Peyer's patch (tissue), 4 donors: ENCODE data around the gene AMPD1. TPM values are rescaled to one million over a fixed set of nuclear protein-coding genes. Genes with fewer than 3 reads are reported as not detected.

Experiments
- DNase-seq, 3 donors: peaks; one replicate each; pipeline ENCODE4 v3.0.0-alpha.2; 2017 to 2019
- H3K27ac ChIP-seq, 4 donors: fragments of 200-600 bp; sonication (generic); one replicate each; pipeline ENCODE4 v1.5.1; 2016 to 2019
- H3K27me3 ChIP-seq, 2 donors: fragments of 200-600 bp; sonication (generic); one replicate each; pipeline ENCODE4 v1.5.1; 2019
- H3K36me3 ChIP-seq, 3 donors: fragments of 200-600 bp; sonication (generic); one replicate each; pipeline ENCODE4 v1.5.1; 2016 to 2019
- H3K4me1 ChIP-seq, 4 donors: fragments of 200-600 bp; sonication (generic); one replicate each; pipeline ENCODE4 v1.5.1; 2016 to 2019
- H3K4me3 ChIP-seq, 4 donors: fragments of 200-600 bp; sonication (generic); 1 replicate in 3 of 4; 2 replicates in 1 of 4; pipeline ENCODE4 v1.5.1; 2016 to 2019; ENCODE audit warnings: mild to moderate bottlenecking in 1 of 4
- H3K9me3 ChIP-seq, 4 donors: fragments of 200-600 bp; sonication (generic); one replicate each; pipeline ENCODE4 v1.5.1; 2016 to 2019; ENCODE audit warnings: mild to moderate bottlenecking in 1 of 4
- CTCF ChIP-seq, 6 experiments: fragments of 450-650 bp in 4 of 6; fragments of 200-600 bp in 2 of 6; sonication (generic) in 1 of 6; IDR thresholded peaks; one replicate each; pipeline ENCODE4 v1.5.1; 2017 to 2019; ENCODE audit warnings: antibody characterized with exemption in 6 of 6, mild to moderate bottlenecking in 3 of 6, moderate library complexity in 1 of 6
- POLR2A ChIP-seq, 2 donors: fragments of 450-650 bp; IDR thresholded peaks; one replicate each; pipeline ENCODE4 v1.5.1; 2017; ENCODE audit warnings: antibody characterized with exemption in 2 of 2, mild to moderate bottlenecking in 2 of 2, moderate library complexity in 2 of 2
- total RNA-seq, 4 donors: library from RNA; depleted of rRNA; stranded (reverse); fragments of >200 nt; gene quantifications; one replicate each; pipeline ENCODE4 v1.1.0, GENCODE V29; 2016

Gene AMPD1
- total RNA-seq, 4 donors from 2014 or later, result 1.2 to 4.4 (median 2.5) TPM; not detected in 1

- TF ChIP-seq CTCF (IDR thresholded peaks at IDR 0.05) (no peak), POLR2A (IDR thresholded peaks at IDR 0.05) (no peak)
- DNase-seq, result no peak
- H3K4me3 ChIP-seq, result no peak overlapping the region
- H3K27me3 ChIP-seq, result no peaks in the 10 kb centered on the region
- peaks cover 0 to 72% (median 3%) of the 10 kb centered on the region in 3 donors for H3K36me3 ChIP-seq
- no peak overlapping the region for H3K27ac ChIP-seq
- H3K9me3 ChIP-seq, result no peaks in the 10 kb centered on the region
- H3K4me1 ChIP-seq, result peaks cover 0 to 20% (median 2%) of the 10 kb centered on the region in 4 donors
These were observed 24.1 kb upstream of the AMPD1 start for GRCh38 chr1:114719424-114719787.

GRCh38 chr1:114718661-114719423 lies 23.5 kb upstream of the AMPD1 start:
- no peaks in the 10 kb centered on the region for H3K27me3 ChIP-seq
- no peak for TF ChIP-seq POLR2A (IDR thresholded peaks at IDR 0.05)
- peaks cover 0 to 25% (median 2%) of the 10 kb centered on the region in 4 donors for H3K4me1 ChIP-seq
- no peak overlapping the region for H3K4me3 ChIP-seq
- H3K9me3 ChIP-seq, result no peaks in the 10 kb centered on the region
- no peak for DNase-seq
- H3K36me3 ChIP-seq, result peaks cover 0 to 68% (median 2%) of the 10 kb centered on the region in 3 donors
- no peak overlapping the region for H3K27ac ChIP-seq

- peaks cover 0 to 33% (median 2%) of the 10 kb centered on the region in 4 donors for H3K4me1 ChIP-seq
- no peaks in the 10 kb centered on the region for H3K9me3 ChIP-seq
- H3K4me3 ChIP-seq, result peak within 1 kb of the TSS; percentile 68 to 87 (median 74)
- DNase-seq, result peak; percentile 95 to 97 (median 96)
- TF ChIP-seq POLR2A (IDR thresholded peaks at IDR 0.05) (peak; percentile 51 to 61), CTCF (IDR thresholded peaks at IDR 0.05) (no peak)
- peaks cover 0 to 63% (median 0%) of the 10 kb centered on the region in 3 donors for H3K36me3 ChIP-seq
- peak within 1 kb of the TSS; percentile 85 to 94 (median 88) for H3K27ac ChIP-seq
- no peaks in the 10 kb centered on the region for H3K27me3 ChIP-seq
These were observed 21.2 kb upstream of the AMPD1 start, which contains the start of gene NRAS for GRCh38 chr1:114716304-114717170. NRAS (minus strand) TSS chr1:114716771; CDS start chr1:114716160, 611 bp downstream.

- TF ChIP-seq CTCF (IDR thresholded peaks at IDR 0.05), result no peak
- TF ChIP-seq POLR2A (IDR thresholded peaks at IDR 0.05), result no peak
- peaks cover 0 to 36% (median 2%) of the 10 kb centered on the region in 4 donors for H3K4me1 ChIP-seq
- H3K36me3 ChIP-seq, result peaks cover 0 to 63% (median 0%) of the 10 kb centered on the region in 3 donors
- peak overlapping the region; percentile 68 to 87 (median 74) for H3K4me3 ChIP-seq
- no peaks in the 10 kb centered on the region for H3K27me3 ChIP-seq
- no peak for DNase-seq
- peak overlapping the region; percentile 85 to 94 (median 88) for H3K27ac ChIP-seq
- H3K9me3 ChIP-seq, result no peaks in the 10 kb centered on the region
These were observed 20.6 kb upstream of the AMPD1 start for GRCh38 chr1:114715952-114716303.

- Histone ChIP-seq H3K4me3 (no peak overlapping the region), H3K27ac (peak overlapping the region in 2 of 4 donors; percentile 6 to 18), H3K27me3 (no peaks in the 10 kb centered on the region), H3K9me3 (no peaks in the 10 kb centered on the region), H3K36me3 (peaks cover 0 to 59% (median 0%) of the 10 kb centered on the region in 3 donors), H3K4me1 (peaks cover 0 to 37% (median 2%) of the 10 kb centered on the region in 4 donors)
- no peak for TF ChIP-seq CTCF (IDR thresholded peaks at IDR 0.05)
- no peak for TF ChIP-seq POLR2A (IDR thresholded peaks at IDR 0.05)
- DNase-seq, result peak in 1 of 3 donors; percentile 50
These were observed 17.6 kb upstream of the AMPD1 start for GRCh38 chr1:114712977-114713376.
